ENCODE measurements around the gene RASGRP1. TPM values are rescaled to one million over a fixed set of nuclear protein-coding genes. Genes with fewer than 3 reads are reported as not detected.
A peak's percentile ranks its signal among the peaks of the same experiment; 100 is the strongest.

The RASGRP1 gene
- total RNA-seq, result 1 to 10 TPM; 2.9 to 6.8 (median 4.6) TPM

DNA sequence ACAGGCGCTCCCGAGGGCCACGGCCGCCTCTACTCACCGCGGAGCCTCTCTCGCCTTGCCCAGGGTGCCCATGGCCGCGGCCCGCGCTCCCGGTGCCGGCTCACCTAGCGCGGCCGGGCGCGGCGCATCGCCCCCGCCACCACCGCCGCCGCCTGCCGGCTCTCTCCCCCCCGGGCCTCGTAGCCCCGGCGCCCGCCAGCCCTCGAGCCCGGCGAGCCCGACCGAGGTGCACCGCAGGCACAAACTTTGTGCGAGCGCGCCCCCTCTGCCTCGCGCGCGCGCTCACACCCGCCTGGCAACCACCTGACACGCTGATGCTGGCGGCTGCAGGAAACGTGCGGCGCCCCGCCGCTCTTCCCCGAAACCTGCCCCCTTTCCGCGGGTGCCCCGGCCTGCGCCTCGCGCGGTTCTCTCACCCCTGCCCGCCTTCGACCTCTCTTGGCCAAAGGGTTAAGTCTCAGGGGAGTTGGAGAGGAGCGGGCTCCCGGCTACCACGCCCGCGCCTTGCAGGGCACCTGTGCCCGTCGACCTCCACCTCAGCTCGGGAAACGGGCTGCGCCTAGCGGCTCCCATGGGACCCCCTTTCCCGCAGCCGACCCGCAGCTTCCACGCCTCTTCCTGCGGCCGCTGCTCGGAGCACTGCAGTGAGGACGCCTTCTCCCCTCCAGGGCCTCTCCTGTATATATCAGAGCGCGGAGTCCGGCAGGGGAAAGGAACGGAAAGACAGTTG, at the start of gene RASGRP1:
Gene RASGRP1 (minus strand): TSS at position 258 of the 730 bp plus-strand sequence. CDS start 186 bp downstream, at position 72.
- H3K4me3 ChIP-seq, result peak within 1 kb of the TSS; percentile 36 to 81 (median 70)

DNA sequence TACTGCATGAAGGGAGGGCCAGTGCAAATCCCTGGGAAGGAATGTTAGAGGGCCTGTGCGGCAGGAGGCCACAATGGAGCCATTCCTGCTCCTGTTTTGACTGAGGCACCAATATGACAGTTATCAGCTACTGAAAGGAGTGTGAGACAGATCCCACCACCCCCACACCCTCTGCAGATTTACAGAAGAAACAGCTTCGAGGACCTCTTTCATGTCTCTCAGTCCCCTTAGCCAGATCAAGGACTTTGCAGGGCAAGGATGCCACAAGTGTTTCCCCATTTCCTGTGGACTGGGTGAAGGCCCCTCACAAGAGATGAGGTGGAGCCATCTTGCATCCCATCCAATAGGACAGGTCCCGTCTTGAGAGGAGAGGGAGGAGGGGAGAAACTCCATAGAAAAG, 48.5 kb upstream of the RASGRP1 start:
- no peaks in the 10 kb centered on the region for H3K4me1 ChIP-seq
- no peak for TF ChIP-seq EP300 (IDR thresholded peaks at IDR 0.05)
- H3K9me3 ChIP-seq, result no peaks in the 10 kb centered on the region
- DNase-seq (no peak), ATAC-seq (ENCODE audit: low FRiP score in 2 of 2) (no peak)
- no peaks in the 10 kb centered on the region for H3K27me3 ChIP-seq
- 80 to 88% methylated on average over 3 of the region's 3 CpGs for WGBS, 2 donors
- H3K36me3 ChIP-seq, result no peaks in the 10 kb centered on the region
- H3K4me3 ChIP-seq, result no peak overlapping the region
- no peak overlapping the region for H3K27ac ChIP-seq

More for the DNA sequence above, at the start of gene RASGRP1:
- Histone ChIP-seq H3K9me3 (no peaks in the 10 kb centered on the region), H3K27me3 (peaks cover 0 to 11% (median 6%) of the 10 kb centered on the region in 4 donors), H3K27ac (peak within 1 kb of the TSS; percentile 65 to 87 (median 76)), H3K36me3 (no peaks in the 10 kb centered on the region), H3K4me1 (peaks cover 9 to 26% (median 16%) of the 10 kb centered on the region in 4 donors)
- peak; percentile 86 to 87 for ATAC-seq (ENCODE audit: low FRiP score in 2 of 2)
- TF ChIP-seq POLR2AphosphoS5 (IDR thresholded peaks at IDR 0.05) (no peak), EP300 (IDR thresholded peaks at IDR 0.05) (no peak), POLR2A (IDR thresholded peaks at IDR 0.05) (peak in 1 of 4 donors; percentile 54)
- TF ChIP-seq, protein P1, sequence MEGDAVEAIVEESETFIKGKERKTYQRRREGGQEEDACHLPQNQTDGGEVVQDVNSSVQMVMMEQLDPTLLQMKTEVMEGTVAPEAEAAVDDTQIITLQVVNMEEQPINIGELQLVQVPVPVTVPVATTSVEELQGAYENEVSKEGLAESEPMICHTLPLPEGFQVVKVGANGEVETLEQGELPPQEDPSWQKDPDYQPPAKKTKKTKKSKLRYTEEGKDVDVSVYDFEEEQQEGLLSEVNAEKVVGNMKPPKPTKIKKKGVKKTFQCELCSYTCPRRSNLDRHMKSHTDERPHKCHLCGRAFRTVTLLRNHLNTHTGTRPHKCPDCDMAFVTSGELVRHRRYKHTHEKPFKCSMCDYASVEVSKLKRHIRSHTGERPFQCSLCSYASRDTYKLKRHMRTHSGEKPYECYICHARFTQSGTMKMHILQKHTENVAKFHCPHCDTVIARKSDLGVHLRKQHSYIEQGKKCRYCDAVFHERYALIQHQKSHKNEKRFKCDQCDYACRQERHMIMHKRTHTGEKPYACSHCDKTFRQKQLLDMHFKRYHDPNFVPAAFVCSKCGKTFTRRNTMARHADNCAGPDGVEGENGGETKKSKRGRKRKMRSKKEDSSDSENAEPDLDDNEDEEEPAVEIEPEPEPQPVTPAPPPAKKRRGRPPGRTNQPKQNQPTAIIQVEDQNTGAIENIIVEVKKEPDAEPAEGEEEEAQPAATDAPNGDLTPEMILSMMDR (IDR thresholded peaks at IDR 0.05), result peak in 5 of 6 experiments; percentile 14 to 55 (median 45)
- 6% methylated on average over 25 of the region's 85 CpGs; no CpG with 5 or more reads in 1 of the 2 donors for WGBS, 2 donors
- peak; percentile 77 to 94 for DNase-seq

DNA sequence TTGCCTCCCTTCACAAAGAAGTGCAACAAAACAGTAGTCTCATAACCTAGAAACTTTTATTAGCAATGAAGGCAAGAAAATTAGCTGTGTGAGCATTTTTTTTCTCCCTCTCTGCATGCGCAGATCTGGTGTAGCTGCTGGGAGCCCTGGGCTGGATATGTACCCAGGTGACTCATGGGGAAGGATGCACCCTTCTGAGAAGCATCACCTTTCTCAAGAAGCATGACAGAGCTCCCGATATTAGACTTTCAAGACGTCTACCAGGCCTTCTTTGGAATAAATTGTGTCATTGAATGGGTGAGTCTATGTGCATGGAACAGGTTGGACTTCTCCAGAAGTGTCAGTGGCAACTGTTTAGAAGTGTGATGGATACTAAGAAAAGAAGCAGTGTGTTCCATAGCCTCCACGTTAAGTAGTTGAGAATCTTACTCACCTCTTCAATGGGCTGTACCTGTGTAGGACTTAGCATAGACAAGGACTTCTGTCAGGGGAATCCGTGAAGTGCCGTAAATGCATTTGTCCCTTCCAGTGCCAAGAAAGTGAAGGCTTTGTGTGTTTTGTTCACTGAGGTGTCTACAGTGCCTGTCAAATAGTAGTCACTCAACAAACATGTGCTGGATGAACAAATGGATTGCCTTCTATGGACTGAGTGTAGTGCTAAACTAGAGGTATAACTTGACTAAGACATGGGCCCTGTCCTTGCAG, 47.7 kb upstream of the RASGRP1 start:
- Histone ChIP-seq H3K27ac (no peak overlapping the region), H3K36me3 (no peaks in the 10 kb centered on the region), H3K9me3 (no peaks in the 10 kb centered on the region), H3K27me3 (no peaks in the 10 kb centered on the region), H3K4me1 (no peaks in the 10 kb centered on the region), H3K4me3 (no peak overlapping the region)
- ATAC-seq (ENCODE audit: low FRiP score in 2 of 2) (no peak), DNase-seq (no peak)
- 84 to 90% methylated on average over 6 of the region's 6 CpGs for WGBS, 2 donors
- TF ChIP-seq POLR2A (IDR thresholded peaks at IDR 0.05), result no peak
- no peak for TF ChIP-seq POLR2AphosphoS5 (IDR thresholded peaks at IDR 0.05)
- no peak for TF ChIP-seq EP300 (IDR thresholded peaks at IDR 0.05)
- TF ChIP-seq, protein P1 (IDR thresholded peaks at IDR 0.05), result no peak

DNA sequence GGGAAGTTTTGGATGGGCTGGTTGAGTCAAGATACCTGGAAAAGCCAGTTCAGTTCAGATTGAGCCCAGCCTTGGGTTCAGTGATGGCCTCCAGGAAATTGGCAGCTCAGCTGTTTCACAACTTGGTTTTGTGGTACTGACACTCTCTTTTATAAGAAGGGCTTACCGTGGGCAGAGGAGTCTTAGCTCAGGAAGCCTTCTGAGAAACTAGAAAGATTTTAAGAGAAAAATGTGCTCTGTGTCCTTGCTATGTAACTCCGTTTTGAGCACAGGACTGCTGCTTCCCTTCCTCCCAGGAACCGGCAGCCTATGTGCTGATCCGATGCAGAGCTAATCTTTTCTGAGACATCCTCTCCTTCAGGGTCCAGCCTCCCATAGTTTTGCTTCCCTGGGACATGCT, 46.6 kb upstream of the RASGRP1 start:
- TF ChIP-seq EP300 (IDR thresholded peaks at IDR 0.05) (no peak), POLR2A (IDR thresholded peaks at IDR 0.05) (no peak), POLR2AphosphoS5 (IDR thresholded peaks at IDR 0.05) (no peak)
- TF ChIP-seq, protein P1 (IDR thresholded peaks at IDR 0.05), result no peak
- Histone ChIP-seq H3K9me3 (no peaks in the 10 kb centered on the region), H3K27me3 (no peaks in the 10 kb centered on the region), H3K27ac (no peak overlapping the region), H3K36me3 (no peaks in the 10 kb centered on the region), H3K4me1 (no peaks in the 10 kb centered on the region), H3K4me3 (no peak overlapping the region)
- WGBS, 2 donors, result 77 to 91% methylated on average over 4 of the region's 4 CpGs
- ATAC-seq (ENCODE audit: low FRiP score in 2 of 2) (no peak), DNase-seq (no peak)

DNA sequence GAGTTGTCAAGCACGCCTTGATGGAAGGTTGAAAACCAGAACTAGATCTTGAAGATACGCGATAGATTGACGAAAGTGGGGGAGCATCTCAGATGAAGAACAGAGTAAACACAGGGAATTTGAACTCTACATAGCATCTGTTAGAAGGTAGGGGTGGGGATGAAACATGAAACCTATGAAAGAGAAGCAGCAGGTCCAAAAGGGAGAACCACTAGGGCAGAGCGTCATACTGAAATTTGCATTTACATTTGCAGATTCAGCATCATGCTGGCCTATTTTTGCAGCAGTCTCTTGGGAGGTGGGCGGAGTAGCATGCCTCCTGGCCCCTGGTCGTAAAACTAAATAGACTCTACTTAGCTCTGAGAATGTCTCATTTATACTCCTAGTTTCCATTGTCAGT, 46.1 kb upstream of the RASGRP1 start:
- Histone ChIP-seq H3K36me3 (no peaks in the 10 kb centered on the region), H3K27me3 (no peaks in the 10 kb centered on the region), H3K4me1 (no peaks in the 10 kb centered on the region), H3K4me3 (no peak overlapping the region), H3K27ac (no peak overlapping the region), H3K9me3 (no peaks in the 10 kb centered on the region)
- DNase-seq (no peak), ATAC-seq (ENCODE audit: low FRiP score in 2 of 2) (no peak)
- 81 to 85% methylated on average over 7 of the region's 7 CpGs for WGBS, 2 donors
- TF ChIP-seq, protein P1 (IDR thresholded peaks at IDR 0.05), result no peak
